ENCODE results near the gene MYOF. TPM values are rescaled to one million over a fixed set of nuclear protein-coding genes. Genes with fewer than 3 reads are reported as not detected.
A peak's percentile ranks its signal among the peaks of the same experiment; 100 is the strongest.

MYOF gene
- total and polyA plus RNA-seq, 8 donors = 5.0 to 111 (median 36.0) TPM

DNA sequence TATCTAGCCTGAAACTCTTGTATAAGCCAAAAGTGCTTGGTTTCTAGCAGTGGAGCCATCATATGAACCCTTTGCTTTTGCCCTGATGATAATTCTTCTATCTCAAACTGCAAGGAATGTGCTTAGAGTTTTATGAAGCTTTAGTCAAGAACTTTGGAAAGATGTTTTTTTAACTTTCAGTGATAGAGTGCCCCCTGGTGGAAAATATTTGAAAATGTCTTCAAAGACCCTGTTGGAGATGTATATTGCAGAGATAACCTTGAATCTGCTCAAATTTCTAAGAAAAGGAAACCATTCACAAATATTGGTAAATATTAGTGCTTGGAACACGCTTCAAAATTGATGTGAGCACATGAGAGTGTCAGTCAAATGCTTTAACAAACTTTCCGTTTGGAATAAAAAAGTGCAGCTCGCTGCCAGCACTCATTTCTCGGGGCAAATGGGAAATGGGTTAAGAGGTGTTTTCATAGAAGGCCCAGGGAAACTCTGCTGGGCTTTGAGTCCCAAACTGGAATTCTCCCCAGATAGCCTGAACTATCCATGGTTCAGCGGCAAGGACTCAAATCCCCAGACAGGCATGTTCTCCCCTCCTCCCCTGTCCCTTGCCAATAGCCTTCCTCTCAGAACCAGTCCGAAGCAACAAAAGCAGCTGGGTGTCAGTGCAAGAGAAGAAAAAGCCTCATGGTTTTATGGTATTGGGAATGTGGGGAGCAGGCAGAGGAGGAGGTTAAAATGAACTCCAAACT is 129.3 kb downstream of the MYOF start:
- H3K36me3 ChIP-seq = peaks cover 47 to 96% (median 92%) of the 10 kb centered on the region in 4 donors
- DNase-seq = peak in 1 of 2 donors; percentile 60
- no peaks in the 10 kb centered on the region for H3K27me3 ChIP-seq
- no peak overlapping the region for H3K4me3 ChIP-seq
- intact Hi-C loops (cut with DNase I; ENCODE audit: low total_unique reads) = no loop called here
- TF ChIP-seq, protein P1, sequence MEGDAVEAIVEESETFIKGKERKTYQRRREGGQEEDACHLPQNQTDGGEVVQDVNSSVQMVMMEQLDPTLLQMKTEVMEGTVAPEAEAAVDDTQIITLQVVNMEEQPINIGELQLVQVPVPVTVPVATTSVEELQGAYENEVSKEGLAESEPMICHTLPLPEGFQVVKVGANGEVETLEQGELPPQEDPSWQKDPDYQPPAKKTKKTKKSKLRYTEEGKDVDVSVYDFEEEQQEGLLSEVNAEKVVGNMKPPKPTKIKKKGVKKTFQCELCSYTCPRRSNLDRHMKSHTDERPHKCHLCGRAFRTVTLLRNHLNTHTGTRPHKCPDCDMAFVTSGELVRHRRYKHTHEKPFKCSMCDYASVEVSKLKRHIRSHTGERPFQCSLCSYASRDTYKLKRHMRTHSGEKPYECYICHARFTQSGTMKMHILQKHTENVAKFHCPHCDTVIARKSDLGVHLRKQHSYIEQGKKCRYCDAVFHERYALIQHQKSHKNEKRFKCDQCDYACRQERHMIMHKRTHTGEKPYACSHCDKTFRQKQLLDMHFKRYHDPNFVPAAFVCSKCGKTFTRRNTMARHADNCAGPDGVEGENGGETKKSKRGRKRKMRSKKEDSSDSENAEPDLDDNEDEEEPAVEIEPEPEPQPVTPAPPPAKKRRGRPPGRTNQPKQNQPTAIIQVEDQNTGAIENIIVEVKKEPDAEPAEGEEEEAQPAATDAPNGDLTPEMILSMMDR (IDR thresholded peaks at IDR 0.05) = peak in 5 of 7 experiments; percentile 34 to 83 (median 62)
- no peak for TF ChIP-seq EP300 (IDR thresholded peaks at IDR 0.05)
- H3K27ac ChIP-seq = no peak overlapping the region
- H3K9me3 ChIP-seq = no peaks in the 10 kb centered on the region
- 61 to 67% (median 65%) methylated on average over 6 of the region's 6 CpGs for WGBS, 5 donors
- no peaks in the 10 kb centered on the region for H3K4me1 ChIP-seq

DNA sequence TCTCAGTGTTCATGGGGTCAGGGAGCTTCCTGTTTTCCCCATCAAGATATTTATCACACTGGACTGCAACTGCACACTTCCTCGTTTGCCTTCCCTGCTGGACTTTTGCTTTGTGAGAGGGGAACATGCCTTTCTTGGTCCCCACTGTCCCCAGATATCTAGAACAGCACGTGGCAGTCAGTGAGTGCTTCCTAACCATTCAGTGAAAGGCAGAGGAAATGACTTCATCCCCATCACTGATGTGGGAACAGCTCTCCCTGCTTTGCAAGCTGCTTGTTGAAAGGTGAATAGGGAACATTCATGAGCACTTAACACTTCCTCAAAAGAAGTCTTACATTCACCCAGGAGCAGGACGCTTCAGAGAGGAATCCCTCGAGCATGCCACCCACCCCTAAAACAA is 135.4 kb downstream of the MYOF start:
- Histone ChIP-seq H3K4me3 (no peak overlapping the region), H3K4me1 (no peaks in the 10 kb centered on the region), H3K9me3 (no peaks in the 10 kb centered on the region), H3K36me3 (peaks cover 44 to 98% (median 93%) of the 10 kb centered on the region in 4 donors), H3K27ac (no peak overlapping the region), H3K27me3 (no peaks in the 10 kb centered on the region)
- no peak for DNase-seq
- WGBS, 5 donors = 33 to 46% (median 41%) methylated on average over 4 of the region's 4 CpGs
- intact Hi-C loops (cut with DNase I; ENCODE audit: low total_unique reads) = no loop called here
- TF ChIP-seq POLR2AphosphoS5 (IDR thresholded peaks at IDR 0.05) (no peak), POLR2A (IDR thresholded peaks at IDR 0.05) (no peak), EP300 (IDR thresholded peaks at IDR 0.05) (no peak)
- TF ChIP-seq, protein P1 (IDR thresholded peaks at IDR 0.05) = no peak

DNA sequence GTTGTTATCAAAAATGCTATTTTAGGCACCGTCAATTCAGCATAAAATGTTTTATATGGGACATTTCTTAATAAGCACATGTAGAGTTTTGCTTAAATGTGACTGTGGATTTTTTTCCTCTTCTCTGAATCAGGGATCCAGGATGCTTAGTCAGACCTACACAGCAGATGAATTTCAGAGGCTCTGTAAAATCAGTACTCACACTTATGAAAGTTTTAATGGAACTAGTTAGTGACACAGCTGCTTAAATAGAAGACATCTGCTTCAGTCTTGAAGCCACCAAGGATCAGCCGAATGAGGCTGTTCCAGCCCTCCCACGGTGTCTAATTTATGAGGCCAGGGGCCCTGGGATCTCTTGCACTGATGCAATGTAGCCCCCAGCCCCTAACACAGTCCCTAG is 136.0 kb downstream of the MYOF start:
- 74 to 94% (median 82%) methylated on average over 3 of the region's 3 CpGs for WGBS, 5 donors
- Histone ChIP-seq H3K27ac (no peak overlapping the region), H3K4me3 (no peak overlapping the region), H3K36me3 (peaks cover 40 to 98% (median 93%) of the 10 kb centered on the region in 4 donors), H3K9me3 (no peaks in the 10 kb centered on the region), H3K27me3 (no peaks in the 10 kb centered on the region), H3K4me1 (no peaks in the 10 kb centered on the region)
- TF ChIP-seq POLR2A (IDR thresholded peaks at IDR 0.05) (no peak), EP300 (IDR thresholded peaks at IDR 0.05) (no peak), POLR2AphosphoS5 (IDR thresholded peaks at IDR 0.05) (no peak)
- TF ChIP-seq, protein P1 (IDR thresholded peaks at IDR 0.05) = no peak
- intact Hi-C loops (cut with DNase I; ENCODE audit: low total_unique reads) = no loop called here
- DNase-seq = no peak

DNA sequence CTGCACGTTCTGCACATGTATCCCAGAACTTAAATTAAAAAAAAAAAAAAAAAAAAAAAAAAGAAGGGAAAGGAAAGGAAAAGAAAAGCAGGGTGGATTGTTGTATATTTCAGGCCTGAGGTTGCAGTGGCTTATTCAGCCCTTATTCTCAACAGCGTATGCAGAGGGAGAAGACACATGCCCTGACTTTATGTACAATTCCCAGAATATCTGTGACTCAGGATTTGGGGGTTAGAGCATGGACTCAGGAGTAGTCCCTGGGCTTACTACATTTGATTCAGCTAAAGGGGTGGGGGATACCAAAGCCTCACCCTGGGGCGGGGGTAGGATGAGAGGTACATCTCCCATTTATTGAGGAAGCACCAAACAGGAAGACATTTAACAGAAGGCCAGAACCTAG is 137.4 kb downstream of the MYOF start:
- TF ChIP-seq, protein P1 (IDR thresholded peaks at IDR 0.05) = no peak
- no peak for TF ChIP-seq POLR2A (IDR thresholded peaks at IDR 0.05)
- no peak for TF ChIP-seq EP300 (IDR thresholded peaks at IDR 0.05)
- H3K4me1 ChIP-seq = no peaks in the 10 kb centered on the region
- H3K4me3 ChIP-seq = no peak overlapping the region
- intact Hi-C loops (cut with DNase I; ENCODE audit: low total_unique reads) = no loop called here
- 85 to 95% (median 89%) methylated on average over 3 of the region's 3 CpGs for WGBS, 5 donors
- peaks cover 37 to 98% (median 93%) of the 10 kb centered on the region in 4 donors for H3K36me3 ChIP-seq
- no peak overlapping the region for H3K27ac ChIP-seq
- no peaks in the 10 kb centered on the region for H3K27me3 ChIP-seq
- H3K9me3 ChIP-seq = no peaks in the 10 kb centered on the region
- no peak for DNase-seq

Data from stomach (tissue), 9 donors.